Endothelial cell of umbilical vein (primary cell): Measurements from ENCODE around the gene GGT6.

ENCODE experiments used
- EZH2 ChIP-seq: IDR thresholded peaks from 2 replicates; pipeline ENCODE4 v1.6.1; 2012; ENCODE audit warnings: borderline replicate concordance, low read depth, mild to moderate bottlenecking, moderate library complexity, low read length, inconsistent platforms; ENCODE audit not compliant: severe bottlenecking
- FOS ChIP-seq: IDR thresholded peaks from 2 replicates; pipeline ENCODE4 v1.6.1; 2011; ENCODE audit warnings: mild to moderate bottlenecking, low read length, moderate library complexity, borderline replicate concordance; ENCODE audit not compliant: insufficient read depth
- GATA2 ChIP-seq: IDR thresholded peaks from 2 replicates; pipeline ENCODE4 v1.7.0; 2011; ENCODE audit warnings: low read depth, mild to moderate bottlenecking, moderate library complexity, mixed read lengths, low read length; ENCODE audit not compliant: insufficient read length, insufficient read depth
- JUN ChIP-seq: IDR thresholded peaks from 2 replicates; pipeline ENCODE4 v1.6.1; 2011; ENCODE audit warnings: borderline replicate concordance, low read depth; ENCODE audit not compliant: insufficient read length, insufficient read depth
- MYC ChIP-seq: IDR thresholded peaks from one replicate; pipeline ENCODE4 v1.6.1; 2011; ENCODE audit warnings: mild to moderate bottlenecking, low read depth, low read length
- POLR2A ChIP-seq: IDR thresholded peaks from 2 replicates; pipeline ENCODE4 v1.6.1; 2012; ENCODE audit warnings: low read depth, mild to moderate bottlenecking, control low read depth, low read length
- POLR2AphosphoS5 ChIP-seq: IDR thresholded peaks from 2 replicates; pipeline ENCODE4 v1.6.1; 2012; ENCODE audit warnings: low read depth, mild to moderate bottlenecking, control low read depth, low read length, moderate library complexity; ENCODE audit not compliant: insufficient read depth
- TF ChIP-seq, protein P1 (sequence below), 2 donors: IDR thresholded peaks; 1 replicate in 1 of 2; 2 replicates in 1 of 2; pipeline ENCODE4 v1.5.1; 2011; ENCODE audit warnings: low read length in 2 of 2, mild to moderate bottlenecking in 2 of 2, moderate library complexity in 2 of 2, control low read depth in 1 of 2, inconsistent platforms in 1 of 2, low read depth in 1 of 2; ENCODE audit not compliant: insufficient read depth in 1 of 2; ENCODE audit errors: extremely low read depth in 1 of 2
- TF ChIP-seq, protein P2 (sequence below): IDR thresholded peaks from 2 replicates; pipeline ENCODE4 v1.6.1; 2011; ENCODE audit not compliant: insufficient read depth, insufficient read length

DNA sequence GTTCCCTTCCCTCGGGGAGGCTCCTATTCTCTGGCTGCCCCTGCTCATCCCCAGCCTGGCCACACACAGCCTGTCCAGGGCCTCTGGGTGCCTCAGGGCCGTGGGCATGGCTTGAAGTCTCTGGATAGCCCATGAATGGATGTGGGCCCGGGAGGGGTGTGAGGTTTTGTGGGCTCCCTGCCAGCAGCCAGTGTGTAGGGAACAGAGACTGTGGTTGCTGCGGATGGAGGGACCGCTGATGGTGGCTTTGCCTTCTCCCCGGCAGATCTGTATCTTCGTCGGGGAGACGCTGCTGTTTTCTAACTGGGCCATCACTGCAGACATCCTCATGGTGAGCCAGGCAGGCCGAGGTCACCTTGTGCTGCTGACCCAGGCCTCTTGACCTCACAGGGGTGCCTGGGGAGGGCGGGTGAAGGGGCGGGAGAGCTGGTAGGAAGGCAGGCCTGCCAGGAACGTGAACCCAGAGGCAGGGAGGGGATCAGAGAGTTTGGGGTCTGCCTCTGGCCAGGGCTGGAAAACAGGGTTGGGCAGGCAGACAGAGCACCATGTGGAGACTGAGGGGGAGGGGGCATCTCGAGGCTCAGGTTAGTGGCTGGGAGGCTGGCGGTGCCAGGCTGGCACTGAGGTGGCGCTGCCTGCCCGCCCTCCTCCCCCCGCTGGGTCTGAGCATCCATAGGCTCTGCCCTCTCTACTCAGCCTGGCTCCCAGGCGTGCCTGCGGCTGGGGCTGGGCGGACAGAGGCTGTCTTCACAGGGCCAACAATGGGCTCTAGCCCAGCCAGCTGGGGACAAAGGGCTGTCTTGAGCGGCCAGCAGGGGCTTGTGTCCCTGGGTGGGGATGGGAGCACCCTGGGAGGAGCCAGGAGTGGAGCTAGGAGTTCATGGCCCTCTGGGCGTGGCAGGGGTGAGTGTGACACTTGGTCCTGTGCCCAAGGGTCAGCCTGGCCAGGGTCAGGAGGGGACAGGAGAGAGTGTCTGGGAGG, 26.6 kb downstream of the GGT6 start:
- TF ChIP-seq, protein P1, sequence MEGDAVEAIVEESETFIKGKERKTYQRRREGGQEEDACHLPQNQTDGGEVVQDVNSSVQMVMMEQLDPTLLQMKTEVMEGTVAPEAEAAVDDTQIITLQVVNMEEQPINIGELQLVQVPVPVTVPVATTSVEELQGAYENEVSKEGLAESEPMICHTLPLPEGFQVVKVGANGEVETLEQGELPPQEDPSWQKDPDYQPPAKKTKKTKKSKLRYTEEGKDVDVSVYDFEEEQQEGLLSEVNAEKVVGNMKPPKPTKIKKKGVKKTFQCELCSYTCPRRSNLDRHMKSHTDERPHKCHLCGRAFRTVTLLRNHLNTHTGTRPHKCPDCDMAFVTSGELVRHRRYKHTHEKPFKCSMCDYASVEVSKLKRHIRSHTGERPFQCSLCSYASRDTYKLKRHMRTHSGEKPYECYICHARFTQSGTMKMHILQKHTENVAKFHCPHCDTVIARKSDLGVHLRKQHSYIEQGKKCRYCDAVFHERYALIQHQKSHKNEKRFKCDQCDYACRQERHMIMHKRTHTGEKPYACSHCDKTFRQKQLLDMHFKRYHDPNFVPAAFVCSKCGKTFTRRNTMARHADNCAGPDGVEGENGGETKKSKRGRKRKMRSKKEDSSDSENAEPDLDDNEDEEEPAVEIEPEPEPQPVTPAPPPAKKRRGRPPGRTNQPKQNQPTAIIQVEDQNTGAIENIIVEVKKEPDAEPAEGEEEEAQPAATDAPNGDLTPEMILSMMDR (IDR thresholded peaks at IDR 0.05; ENCODE audit: extremely low read depth in 1 of 2, insufficient read depth in 1 of 2, low read depth in 1 of 2, low read length in 2 of 2), result peak in 1 of 2 donors; percentile 3
- TF ChIP-seq EZH2 (no peak), POLR2AphosphoS5 (no peak), POLR2A (no peak), MYC (no peak), FOS (no peak), GATA2 (no peak), JUN (no peak)
- TF ChIP-seq, protein P2, sequence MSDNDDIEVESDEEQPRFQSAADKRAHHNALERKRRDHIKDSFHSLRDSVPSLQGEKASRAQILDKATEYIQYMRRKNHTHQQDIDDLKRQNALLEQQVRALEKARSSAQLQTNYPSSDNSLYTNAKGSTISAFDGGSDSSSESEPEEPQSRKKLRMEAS, result no peak
